ENCODE data around the gene RAB40B.

RAB40B gene

GRCh38 chr17:82710499-82711232, 12.2 kb upstream of the RAB40B start:
- no peak overlapping the region for H3K27ac ChIP-seq (ENCODE audit: low read length)
- H3K4me3 ChIP-seq (ENCODE audit: low read length), result no peak overlapping the region
- no peak for DNase-seq (ENCODE audit: low read depth, low spot score)
- no peaks in the 10 kb centered on the region for H3K9me3 ChIP-seq (ENCODE audit: control insufficient read depth, insufficient read depth, low read length)
- H3K4me1 ChIP-seq (ENCODE audit: control insufficient read depth, insufficient read depth, low read length), result no peaks in the 10 kb centered on the region
- no peaks in the 10 kb centered on the region for H3K27me3 ChIP-seq (ENCODE audit: control insufficient read depth, insufficient read depth, low read length)
- no CpG with 5 or more reads among the region's 29 CpGs for WGBS (ENCODE audit: insufficient coverage, insufficient read length)
- H3K36me3 ChIP-seq (ENCODE audit: control insufficient read depth, insufficient read depth, low read length), result no peaks in the 10 kb centered on the region

- no CpG with 5 or more reads among the region's 25 CpGs for WGBS (ENCODE audit: insufficient coverage, insufficient read length)
- no peak for DNase-seq (ENCODE audit: low read depth, low spot score)
- no peaks in the 10 kb centered on the region for H3K27me3 ChIP-seq (ENCODE audit: control insufficient read depth, insufficient read depth, low read length)
- no peak overlapping the region for H3K4me3 ChIP-seq (ENCODE audit: low read length)
- no peaks in the 10 kb centered on the region for H3K36me3 ChIP-seq (ENCODE audit: control insufficient read depth, insufficient read depth, low read length)
- H3K4me1 ChIP-seq (ENCODE audit: control insufficient read depth, insufficient read depth, low read length), result no peaks in the 10 kb centered on the region
- no peak overlapping the region for H3K27ac ChIP-seq (ENCODE audit: low read length)
- no peaks in the 10 kb centered on the region for H3K9me3 ChIP-seq (ENCODE audit: control insufficient read depth, insufficient read depth, low read length)
Measured at GRCh38 chr17:82709676-82710498, 11.4 kb upstream of the RAB40B start.

- Histone ChIP-seq H3K9me3 (ENCODE audit: control insufficient read depth, insufficient read depth, low read length) (no peaks in the 10 kb centered on the region), H3K27ac (ENCODE audit: low read length) (no peak overlapping the region), H3K27me3 (ENCODE audit: control insufficient read depth, insufficient read depth, low read length) (no peaks in the 10 kb centered on the region), H3K4me3 (ENCODE audit: low read length) (no peak overlapping the region), H3K36me3 (ENCODE audit: control insufficient read depth, insufficient read depth, low read length) (no peaks in the 10 kb centered on the region), H3K4me1 (ENCODE audit: control insufficient read depth, insufficient read depth, low read length) (no peaks in the 10 kb centered on the region; the same call in 1 of the 2 replicates)
- no CpG with 5 or more reads among the region's 9 CpGs for WGBS (ENCODE audit: insufficient coverage, insufficient read length)
- no peak for DNase-seq (ENCODE audit: low read depth, low spot score)
Measured at GRCh38 chr17:82709024-82709675, 10.7 kb upstream of the RAB40B start.

- no peak for DNase-seq (ENCODE audit: low read depth, low spot score)
- H3K27ac ChIP-seq (ENCODE audit: low read length), result no peak overlapping the region
- no CpG with 5 or more reads among the region's 18 CpGs for WGBS (ENCODE audit: insufficient coverage, insufficient read length)
- no peaks in the 10 kb centered on the region; the same call in 1 of the 2 replicates for H3K4me1 ChIP-seq (ENCODE audit: control insufficient read depth, insufficient read depth, low read length)
- no peaks in the 10 kb centered on the region for H3K9me3 ChIP-seq (ENCODE audit: control insufficient read depth, insufficient read depth, low read length)
- no peaks in the 10 kb centered on the region for H3K36me3 ChIP-seq (ENCODE audit: control insufficient read depth, insufficient read depth, low read length)
- no peak overlapping the region for H3K4me3 ChIP-seq (ENCODE audit: low read length)
- no peaks in the 10 kb centered on the region for H3K27me3 ChIP-seq (ENCODE audit: control insufficient read depth, insufficient read depth, low read length)
Measured at GRCh38 chr17:82705756-82706155, 7.3 kb upstream of the RAB40B start.

GRCh38 chr17:82704886-82705285, 6.4 kb upstream of the RAB40B start:
- no CpG with 5 or more reads among the region's 13 CpGs for WGBS (ENCODE audit: insufficient coverage, insufficient read length)
- no peak for DNase-seq (ENCODE audit: low read depth, low spot score)
- Histone ChIP-seq H3K27me3 (ENCODE audit: control insufficient read depth, insufficient read depth, low read length) (no peaks in the 10 kb centered on the region), H3K36me3 (ENCODE audit: control insufficient read depth, insufficient read depth, low read length) (no peaks in the 10 kb centered on the region), H3K4me3 (ENCODE audit: low read length) (no peak overlapping the region), H3K9me3 (ENCODE audit: control insufficient read depth, insufficient read depth, low read length) (no peaks in the 10 kb centered on the region), H3K27ac (ENCODE audit: low read length) (no peak overlapping the region), H3K4me1 (ENCODE audit: control insufficient read depth, insufficient read depth, low read length) (no peaks in the 10 kb centered on the region; the same call in 1 of the 2 replicates)

- WGBS (ENCODE audit: insufficient coverage, insufficient read length), result 100% methylated on average over 1 of the region's 38 CpGs
- no peak overlapping the region for H3K27ac ChIP-seq (ENCODE audit: low read length)
- H3K4me3 ChIP-seq (ENCODE audit: low read length), result no peak overlapping the region
Measured at GRCh38 chr17:82703935-82704865, 5.7 kb upstream of the RAB40B start.

GRCh38 chr17:82703036-82703745, 4.7 kb upstream of the RAB40B start:
- H3K4me1 ChIP-seq (ENCODE audit: control insufficient read depth, insufficient read depth, low read length), result peaks cover 3% of the 10 kb centered on the region
- WGBS (ENCODE audit: insufficient coverage, insufficient read length), result no CpG with 5 or more reads among the region's 26 CpGs

More at GRCh38 chr17:82703935-82704865, 5.7 kb upstream of the RAB40B start:
- no peak for DNase-seq (ENCODE audit: low read depth, low spot score)
- H3K4me1 ChIP-seq (ENCODE audit: control insufficient read depth, insufficient read depth, low read length), result peaks cover 2% of the 10 kb centered on the region
- no peaks in the 10 kb centered on the region for H3K9me3 ChIP-seq (ENCODE audit: control insufficient read depth, insufficient read depth, low read length)
- no peaks in the 10 kb centered on the region for H3K36me3 ChIP-seq (ENCODE audit: control insufficient read depth, insufficient read depth, low read length)
- H3K27me3 ChIP-seq (ENCODE audit: control insufficient read depth, insufficient read depth, low read length), result no peaks in the 10 kb centered on the region; the same call in 1 of the 2 replicates

GRCh38 chr17:82702231-82702927, 3.9 kb upstream of the RAB40B start:
- DNase-seq (ENCODE audit: low read depth, low spot score), result no peak

More at GRCh38 chr17:82703036-82703745, 4.7 kb upstream of the RAB40B start:
- H3K36me3 ChIP-seq (ENCODE audit: control insufficient read depth, insufficient read depth, low read length), result no peaks in the 10 kb centered on the region
- DNase-seq (ENCODE audit: low read depth, low spot score), result no peak
- H3K4me3 ChIP-seq (ENCODE audit: low read length), result no peak overlapping the region
- H3K9me3 ChIP-seq (ENCODE audit: control insufficient read depth, insufficient read depth, low read length), result no peaks in the 10 kb centered on the region
- no peak overlapping the region for H3K27ac ChIP-seq (ENCODE audit: low read length)
- no peaks in the 10 kb centered on the region; the same call in 1 of the 2 replicates for H3K27me3 ChIP-seq (ENCODE audit: control insufficient read depth, insufficient read depth, low read length)

GRCh38 chr17:82699551-82699950, 1.1 kb upstream of the RAB40B start:
- peaks cover 3% of the 10 kb centered on the region for H3K4me1 ChIP-seq (ENCODE audit: control insufficient read depth, insufficient read depth, low read length)
- no peak overlapping the region for H3K4me3 ChIP-seq (ENCODE audit: low read length)
- DNase-seq (ENCODE audit: low read depth, low spot score), result no peak
- no peaks in the 10 kb centered on the region for H3K9me3 ChIP-seq (ENCODE audit: control insufficient read depth, insufficient read depth, low read length)
- H3K27me3 ChIP-seq (ENCODE audit: control insufficient read depth, insufficient read depth, low read length), result peaks cover 15% of the 10 kb centered on the region; the same call in 1 of the 2 replicates
- no peaks in the 10 kb centered on the region for H3K36me3 ChIP-seq (ENCODE audit: control insufficient read depth, insufficient read depth, low read length)
- H3K27ac ChIP-seq (ENCODE audit: low read length), result no peak overlapping the region
- WGBS (ENCODE audit: insufficient coverage, insufficient read length), result no CpG with 5 or more reads among the region's 13 CpGs

More at GRCh38 chr17:82702231-82702927, 3.9 kb upstream of the RAB40B start:
- no CpG with 5 or more reads among the region's 20 CpGs for WGBS (ENCODE audit: insufficient coverage, insufficient read length)
- Histone ChIP-seq H3K27me3 (ENCODE audit: control insufficient read depth, insufficient read depth, low read length) (peaks cover 4% of the 10 kb centered on the region; the same call in 1 of the 2 replicates), H3K4me3 (ENCODE audit: low read length) (no peak overlapping the region), H3K27ac (ENCODE audit: low read length) (no peak overlapping the region), H3K4me1 (ENCODE audit: control insufficient read depth, insufficient read depth, low read length) (peaks cover 3% of the 10 kb centered on the region), H3K36me3 (ENCODE audit: control insufficient read depth, insufficient read depth, low read length) (no peaks in the 10 kb centered on the region), H3K9me3 (ENCODE audit: control insufficient read depth, insufficient read depth, low read length) (no peaks in the 10 kb centered on the region)

Data from iPS DF 6.9 (cell line).